ENCODE measurements around the gene BOD1L1. TPM values are rescaled to one million over a fixed set of nuclear protein-coding genes. Genes with fewer than 3 reads are reported as not detected.

BOD1L1 gene
- total RNA-seq, 6 experiments from 2014 or later, result 22.9 to 24.9 (median 24.6) TPM

GRCh38 chr4:13524504-13525243 lies 102.9 kb downstream of the BOD1L1 start:
- TF ChIP-seq CTCF (IDR thresholded peaks at IDR 0.05), result no peak
- DNase-seq, result peak; percentile 23
- Mint-ChIP-seq H3K4me1 (ENCODE audit: low read depth) (peaks cover 22% of the 10 kb centered on the region; the same call in 1 of the 2 replicates), H3K27ac (no peak overlapping the region), H3K27me3 (ENCODE audit: insufficient read depth) (peaks cover 71% of the 10 kb centered on the region), H3K4me3 (peak overlapping the region; percentile 42; the same call in 1 of the 2 replicates), H3K9me3 (peaks cover 17% of the 10 kb centered on the region; the same call in 1 of the 2 replicates), H3K36me3 (ENCODE audit: low read depth) (no peaks in the 10 kb centered on the region)

GRCh38 chr4:13523591-13524503 lies 103.7 kb downstream of the BOD1L1 start:
- peaks cover 20% of the 10 kb centered on the region; the same call in 1 of the 2 replicates for H3K4me1 Mint-ChIP-seq (ENCODE audit: low read depth)
- peaks cover 17% of the 10 kb centered on the region; the same call in 1 of the 2 replicates for H3K9me3 Mint-ChIP-seq
- no peak for TF ChIP-seq CTCF (IDR thresholded peaks at IDR 0.05)
- H3K36me3 Mint-ChIP-seq (ENCODE audit: low read depth), result no peaks in the 10 kb centered on the region
- no peak for DNase-seq
- H3K4me3 Mint-ChIP-seq, result no peak overlapping the region
- H3K27ac Mint-ChIP-seq, result no peak overlapping the region
- peaks cover 64% of the 10 kb centered on the region for H3K27me3 Mint-ChIP-seq (ENCODE audit: insufficient read depth)

- no peaks in the 10 kb centered on the region for H3K36me3 Mint-ChIP-seq (ENCODE audit: low read depth)
- peaks cover 14% of the 10 kb centered on the region; the same call in 1 of the 2 replicates for H3K4me1 Mint-ChIP-seq (ENCODE audit: low read depth)
- TF ChIP-seq CTCF (IDR thresholded peaks at IDR 0.05), result no peak
- H3K9me3 Mint-ChIP-seq, result peaks cover 17% of the 10 kb centered on the region; the same call in 1 of the 2 replicates
- no peak overlapping the region for H3K4me3 Mint-ChIP-seq
- H3K27me3 Mint-ChIP-seq (ENCODE audit: insufficient read depth), result peaks cover 57% of the 10 kb centered on the region
- no peak overlapping the region for H3K27ac Mint-ChIP-seq
- DNase-seq, result no peak
These were observed 104.4 kb downstream of the BOD1L1 start for GRCh38 chr4:13523105-13523477.

- H3K36me3 Mint-ChIP-seq (ENCODE audit: low read depth), result no peaks in the 10 kb centered on the region
- no peak for DNase-seq
- no peak for TF ChIP-seq CTCF (IDR thresholded peaks at IDR 0.05)
- H3K4me1 Mint-ChIP-seq (ENCODE audit: low read depth), result peaks cover 14% of the 10 kb centered on the region; the same call in 1 of the 2 replicates
- H3K9me3 Mint-ChIP-seq, result peaks cover 17% of the 10 kb centered on the region; the same call in 1 of the 2 replicates
- no peak overlapping the region for H3K27ac Mint-ChIP-seq
- no peak overlapping the region for H3K4me3 Mint-ChIP-seq
- peaks cover 53% of the 10 kb centered on the region for H3K27me3 Mint-ChIP-seq (ENCODE audit: insufficient read depth)
These were observed 105.0 kb downstream of the BOD1L1 start for GRCh38 chr4:13522282-13523104.

GRCh38 chr4:13521047-13521446 lies 106.5 kb downstream of the BOD1L1 start:
- TF ChIP-seq CTCF (IDR thresholded peaks at IDR 0.05), result no peak
- no peak overlapping the region for H3K4me3 Mint-ChIP-seq
- H3K27me3 Mint-ChIP-seq (ENCODE audit: insufficient read depth), result peaks cover 47% of the 10 kb centered on the region
- peaks cover 14% of the 10 kb centered on the region; the same call in 1 of the 2 replicates for H3K4me1 Mint-ChIP-seq (ENCODE audit: low read depth)
- H3K9me3 Mint-ChIP-seq, result peaks cover 17% of the 10 kb centered on the region; the same call in 1 of the 2 replicates
- no peak overlapping the region for H3K27ac Mint-ChIP-seq
- no peak for DNase-seq
- no peaks in the 10 kb centered on the region for H3K36me3 Mint-ChIP-seq (ENCODE audit: low read depth)
